Measurements from ENCODE around the gene RETN. TPM values are rescaled to one million over a fixed set of nuclear protein-coding genes. Genes with fewer than 3 reads are reported as not detected.

Gene RETN
- total RNA-seq, 1 experiment from 2014 or later, result not detected

GRCh38 chr19:7709932-7710460, 41.1 kb downstream of the RETN start:
- H3K36me3 ChIP-seq (ENCODE audit: control insufficient read depth in 1 of 2, insufficient read depth in 2 of 2, low read length in 2 of 2), result no peaks in the 10 kb centered on the region
- intact Hi-C loops (cut with micrococcal nuclease), result no loop called here
- H3K79me2 ChIP-seq (ENCODE audit: insufficient read depth, low read length), result no peaks in the 10 kb centered on the region
- ATAC-seq, result no peak
- TF ChIP-seq CEBPB (IDR thresholded peaks at IDR 0.05; ENCODE audit: low read depth), result no peak
- no peak for TF ChIP-seq ZNF274 (IDR thresholded peaks at IDR 0.05; ENCODE audit: low read depth, low read length)
- no peak for TF ChIP-seq ELF1 (IDR thresholded peaks at IDR 0.05; ENCODE audit: borderline replicate concordance, low read depth)
- no peak for TF ChIP-seq SIN3A (IDR thresholded peaks at IDR 0.05; ENCODE audit: low read depth)
- no peak for TF ChIP-seq EZH2phosphoT487 (IDR thresholded peaks at IDR 0.05; ENCODE audit: borderline replicate concordance)
- no peak for TF ChIP-seq YY1 (IDR thresholded peaks at IDR 0.05; ENCODE audit: extremely low read depth, insufficient replicate concordance, low read depth, low read length)
- no peak for TF ChIP-seq SP1 (IDR thresholded peaks at IDR 0.05; ENCODE audit: low read depth)
- no peak for TF ChIP-seq POLR2AphosphoS5 (IDR thresholded peaks at IDR 0.05; ENCODE audit: low read depth, low read length)
- TF ChIP-seq MAX (IDR thresholded peaks at IDR 0.05), result no peak
- TF ChIP-seq SRF (IDR thresholded peaks at IDR 0.05; ENCODE audit: low read depth), result no peak
- no peak for TF ChIP-seq REST (IDR thresholded peaks at IDR 0.05; ENCODE audit: low read depth)
- no peak for TF ChIP-seq EZH2 (IDR thresholded peaks at IDR 0.05)
- no peak for TF ChIP-seq ZBTB33 (IDR thresholded peaks at IDR 0.05; ENCODE audit: extremely low read depth, insufficient replicate concordance, low read length)
- no peak for TF ChIP-seq FOSL1 (IDR thresholded peaks at IDR 0.05; ENCODE audit: low read depth)
- H3K4me1 ChIP-seq (ENCODE audit: control insufficient read depth in 1 of 2, insufficient read depth in 2 of 2, low read length in 2 of 2), result no peaks in the 10 kb centered on the region
- H3K4me2 ChIP-seq (ENCODE audit: low read length), result no peak overlapping the region
- H3K27me3 ChIP-seq (ENCODE audit: insufficient read depth, low read length), result no peaks in the 10 kb centered on the region
- no peaks in the 10 kb centered on the region for H3K9me2 ChIP-seq (ENCODE audit: insufficient read depth)
- H3K9me3 ChIP-seq (ENCODE audit: control insufficient read depth in 1 of 2, insufficient read depth in 1 of 2, low read depth in 1 of 2, low read length in 2 of 2), result no peaks in the 10 kb centered on the region
- DNase-seq (ENCODE audit: low read depth, low spot score), result no peak
- H3K27ac ChIP-seq (ENCODE audit: low read depth, low read length), result no peak overlapping the region
- ChIA-PET CTCF (no interaction called here), POLR2A (no interaction called here), RAD21 (ENCODE audit: low non-redundant PET in 1 of 2, low total read pairs in 2 of 2, uncharacterized antibody in 2 of 2, unreplicated experiment in 2 of 2) (no interaction called here)
- H4K20me1 ChIP-seq (ENCODE audit: insufficient read depth), result no peaks in the 10 kb centered on the region
- H3K9ac ChIP-seq (ENCODE audit: low read length), result no peak overlapping the region
- BruUV-seq (replicated peaks), result no TSS peak
- H2AFZ ChIP-seq (ENCODE audit: low read depth, low read length, poor library complexity, severe bottlenecking), result no peak overlapping the region
- H3K4me3 ChIP-seq (replicated peaks in 1 of 2; ENCODE audit: low read depth in 1 of 2, low read length in 2 of 2), result no peak overlapping the region
